GM10266 (cell line): ENCODE data around the gene KDM6A.

Experiments
- DNase-seq: peaks from one replicate; pipeline ENCODE4 v3.0.0; 2012; ENCODE audit errors: extremely low spot score
- TF ChIP-seq, protein P1 (sequence below): IDR thresholded peaks from 2 replicates; pipeline ENCODE4 v1.5.1; 2012; ENCODE audit warnings: mild to moderate bottlenecking, low read depth; ENCODE audit not compliant: control insufficient read depth, insufficient read depth; ENCODE audit errors: missing control alignments

The KDM6A gene

DNA sequence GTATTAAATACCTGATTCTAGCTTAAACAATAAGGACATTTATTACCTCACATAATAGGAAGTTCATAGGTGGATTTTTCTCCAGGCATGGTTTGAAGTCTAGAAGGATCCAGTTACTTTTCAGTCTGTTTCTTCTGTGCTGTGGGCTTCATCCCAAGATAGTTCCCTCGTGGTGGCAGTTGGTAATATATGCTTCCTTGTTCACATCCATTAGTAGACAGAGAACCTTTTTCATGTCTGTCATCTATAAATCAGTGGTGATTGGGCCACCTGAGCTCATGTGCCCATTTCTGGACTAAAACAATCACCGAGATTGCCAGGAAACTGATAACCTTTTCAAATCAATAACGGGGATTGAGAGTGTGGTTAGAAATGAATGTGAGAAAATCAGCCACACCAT is 97.7 kb downstream of the KDM6A start:
- no peak for DNase-seq
- TF ChIP-seq, protein P1, sequence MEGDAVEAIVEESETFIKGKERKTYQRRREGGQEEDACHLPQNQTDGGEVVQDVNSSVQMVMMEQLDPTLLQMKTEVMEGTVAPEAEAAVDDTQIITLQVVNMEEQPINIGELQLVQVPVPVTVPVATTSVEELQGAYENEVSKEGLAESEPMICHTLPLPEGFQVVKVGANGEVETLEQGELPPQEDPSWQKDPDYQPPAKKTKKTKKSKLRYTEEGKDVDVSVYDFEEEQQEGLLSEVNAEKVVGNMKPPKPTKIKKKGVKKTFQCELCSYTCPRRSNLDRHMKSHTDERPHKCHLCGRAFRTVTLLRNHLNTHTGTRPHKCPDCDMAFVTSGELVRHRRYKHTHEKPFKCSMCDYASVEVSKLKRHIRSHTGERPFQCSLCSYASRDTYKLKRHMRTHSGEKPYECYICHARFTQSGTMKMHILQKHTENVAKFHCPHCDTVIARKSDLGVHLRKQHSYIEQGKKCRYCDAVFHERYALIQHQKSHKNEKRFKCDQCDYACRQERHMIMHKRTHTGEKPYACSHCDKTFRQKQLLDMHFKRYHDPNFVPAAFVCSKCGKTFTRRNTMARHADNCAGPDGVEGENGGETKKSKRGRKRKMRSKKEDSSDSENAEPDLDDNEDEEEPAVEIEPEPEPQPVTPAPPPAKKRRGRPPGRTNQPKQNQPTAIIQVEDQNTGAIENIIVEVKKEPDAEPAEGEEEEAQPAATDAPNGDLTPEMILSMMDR: no peak

DNA sequence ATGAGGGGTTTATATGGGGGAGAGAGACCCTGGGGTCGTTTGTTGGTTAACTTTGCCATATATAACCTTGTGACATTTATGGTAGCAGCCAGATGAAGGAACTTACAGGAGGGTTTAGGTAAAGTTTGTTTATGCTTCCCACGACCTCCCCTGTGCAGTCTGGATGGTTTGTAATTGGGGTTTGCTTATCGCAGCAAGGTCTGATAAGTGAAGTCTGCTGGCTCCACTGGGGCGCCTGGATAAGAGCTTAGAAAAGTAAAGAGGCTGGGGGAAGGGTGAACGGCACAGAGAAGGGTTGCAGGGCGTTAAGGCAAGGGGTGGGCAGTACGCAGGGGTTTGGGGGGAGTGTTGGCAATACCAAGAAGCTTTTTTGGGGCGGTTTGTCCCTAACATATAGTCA is 98.7 kb downstream of the KDM6A start:
- TF ChIP-seq, protein P1: no peak
- no peak for DNase-seq

DNA sequence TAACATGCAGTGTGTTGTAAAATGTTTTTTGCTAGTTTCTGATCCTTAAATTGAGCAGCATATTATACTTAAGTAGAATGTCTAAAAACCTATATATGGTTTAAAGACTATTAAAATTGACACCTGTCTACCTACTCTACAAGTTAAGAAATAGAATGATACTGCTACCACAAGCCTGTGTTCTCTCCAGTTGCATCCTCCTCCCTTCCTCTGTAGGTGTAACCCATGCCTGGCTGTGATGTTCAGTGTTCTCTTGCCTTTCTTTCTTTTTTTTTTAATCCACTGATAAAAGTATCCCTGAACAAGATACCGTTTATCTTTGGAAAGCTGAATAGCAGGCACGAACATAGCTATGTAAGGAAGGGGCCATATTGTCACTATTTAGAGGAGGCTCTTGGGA is 99.1 kb downstream of the KDM6A start:
- TF ChIP-seq, protein P1: no peak
- no peak for DNase-seq

DNA sequence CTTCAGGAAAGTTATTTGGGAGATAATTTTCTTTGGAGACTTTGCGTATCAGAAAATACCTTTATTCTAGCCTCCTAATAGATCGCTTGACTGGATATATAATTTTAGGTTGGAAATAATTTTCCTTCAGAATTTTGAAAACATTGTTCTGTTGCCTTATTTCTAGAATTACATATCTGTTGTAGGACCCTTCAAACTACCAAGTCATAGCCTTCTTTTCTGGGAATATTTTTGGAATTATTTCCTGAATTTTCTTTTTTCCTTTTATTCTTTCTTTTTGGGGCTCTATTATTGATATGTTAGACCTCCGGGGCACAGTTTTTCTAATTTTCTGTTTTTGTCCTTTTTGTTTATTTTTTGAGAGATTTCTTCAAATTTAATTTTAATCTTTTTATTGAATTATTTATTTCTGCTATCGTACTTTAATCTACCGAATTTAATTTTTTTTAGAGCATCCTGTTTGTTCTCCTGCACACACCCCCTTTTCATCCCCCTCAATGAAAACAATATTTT is 100.5 kb downstream of the KDM6A start:
- DNase-seq: no peak
- TF ChIP-seq, protein P1: no peak

DNA sequence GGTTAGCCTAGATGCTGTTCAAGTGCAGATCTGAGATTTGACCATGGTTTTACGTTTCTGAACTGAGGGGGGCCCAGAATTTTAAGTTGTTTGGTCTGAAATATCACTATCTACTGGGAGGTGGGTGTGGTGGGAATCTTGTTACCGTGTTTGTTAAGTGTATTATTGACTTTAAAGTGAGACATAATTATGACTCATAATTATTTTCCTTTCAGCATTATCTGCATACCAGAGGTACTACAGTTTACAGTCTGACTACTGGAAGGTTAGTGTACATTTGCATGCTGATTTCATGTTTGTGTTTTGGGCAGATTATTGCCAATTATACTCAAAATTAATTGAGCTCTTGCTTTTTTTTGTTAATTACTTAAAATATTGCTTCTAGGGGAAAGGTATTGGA is 101.5 kb downstream of the KDM6A start:
- DNase-seq: no peak
- TF ChIP-seq, protein P1: no peak

DNA sequence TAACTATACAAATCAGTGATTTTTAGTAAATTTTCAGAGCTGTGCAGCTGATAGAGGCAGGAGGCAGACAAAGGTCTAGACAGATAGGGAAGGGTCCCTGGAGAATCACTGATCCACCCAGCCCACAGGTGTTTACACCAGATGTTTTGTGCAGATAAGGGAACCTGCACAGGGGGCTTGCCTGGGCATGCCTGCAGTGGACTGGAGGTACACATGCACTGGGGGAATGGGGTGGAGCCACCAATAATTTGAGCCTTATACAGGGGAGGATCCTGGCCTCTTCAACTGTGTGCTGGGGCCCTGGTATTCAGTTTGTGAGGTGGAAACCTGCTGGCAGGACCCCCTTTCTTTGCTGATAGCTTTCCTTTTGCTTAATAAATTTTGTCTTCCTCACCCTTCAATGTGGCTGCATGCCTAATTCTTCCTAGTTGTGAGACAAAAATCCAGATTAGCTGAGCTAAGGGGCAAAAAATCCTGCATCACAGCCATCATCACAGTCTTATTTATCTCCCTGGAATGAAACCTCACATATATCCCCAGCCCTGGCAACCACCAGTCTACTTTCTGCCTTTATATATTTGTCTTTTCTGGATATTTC is 102.8 kb downstream of the KDM6A start:
- TF ChIP-seq, protein P1: no peak
- no peak for DNase-seq

DNA sequence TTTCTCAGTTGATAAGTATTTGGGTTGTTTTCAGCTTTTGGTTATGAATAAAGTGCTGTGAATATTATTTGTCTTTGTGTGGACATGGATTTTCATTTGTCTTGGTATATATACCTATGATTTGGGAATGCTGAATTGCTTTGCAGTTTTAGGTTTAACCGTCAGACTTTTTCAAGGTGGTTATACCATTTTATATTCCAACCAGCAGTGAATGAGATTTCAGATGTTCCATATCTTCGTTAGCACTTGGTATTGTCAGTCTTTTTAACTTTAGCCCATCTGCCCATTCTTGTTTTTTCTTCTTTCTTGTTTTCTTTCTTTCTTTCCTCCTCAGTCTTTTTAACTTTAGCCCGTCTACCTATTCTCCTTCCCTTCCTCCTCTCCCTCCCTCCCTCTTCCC is 106.0 kb downstream of the KDM6A start:
- no peak for DNase-seq
- TF ChIP-seq, protein P1: no peak
